Superior temporal gyrus (tissue), 1 donor: ENCODE results near the gene FAM222A.

Experiments
- DNase-seq: peaks from one replicate; pipeline ENCODE4 v3.0.0-alpha.2; 2016; ENCODE audit errors: extremely low spot score

FAM222A gene

GRCh38 chr12:109724321-109724892 lies 10.8 kb downstream of the FAM222A start:
- no peak for DNase-seq

DNA sequence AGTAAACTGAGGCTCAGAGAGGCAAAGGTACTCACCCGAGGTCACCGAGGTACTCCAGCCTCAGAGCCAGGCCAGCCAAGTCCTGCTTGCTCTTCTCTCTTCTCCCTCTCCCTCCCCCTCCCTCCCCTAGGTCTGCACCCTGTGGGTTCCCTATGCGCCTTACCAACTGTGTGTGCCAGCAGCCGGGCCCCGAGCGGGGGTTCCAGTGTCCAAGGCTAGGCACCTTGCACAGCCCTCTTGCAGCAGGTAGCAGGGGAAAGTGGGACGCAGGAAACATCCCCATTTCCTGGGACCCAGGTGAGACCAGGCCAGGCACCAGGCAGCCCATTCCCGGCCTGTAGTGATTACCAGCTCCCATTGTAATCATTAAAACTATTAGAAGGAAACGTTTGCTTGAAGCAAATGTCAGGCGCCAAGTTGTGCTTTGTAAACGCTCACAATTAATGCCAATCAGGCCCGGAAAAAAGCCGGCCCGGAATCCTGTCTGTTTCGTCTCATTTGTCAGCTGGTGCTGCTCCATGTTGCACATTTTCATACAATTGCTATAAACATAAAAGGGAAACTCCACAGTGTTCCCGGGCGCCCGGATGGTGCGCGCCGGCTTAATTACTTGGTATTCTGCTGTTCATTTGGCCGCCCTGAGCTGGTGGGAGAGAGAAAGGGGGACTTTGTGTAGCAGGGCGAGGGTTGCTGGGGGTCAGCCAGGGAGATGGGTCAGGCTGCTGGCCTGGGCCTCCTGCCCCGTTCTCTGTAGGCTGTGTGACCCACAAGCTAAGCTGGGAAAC lies 11.9 kb downstream of the FAM222A start:
- peak; percentile 86 for DNase-seq

- no peak for DNase-seq
These were observed 12.5 kb downstream of the FAM222A start for GRCh38 chr12:109726106-109726497.

GRCh38 chr12:109726511-109727038 lies 12.9 kb downstream of the FAM222A start:
- no peak for DNase-seq

DNA sequence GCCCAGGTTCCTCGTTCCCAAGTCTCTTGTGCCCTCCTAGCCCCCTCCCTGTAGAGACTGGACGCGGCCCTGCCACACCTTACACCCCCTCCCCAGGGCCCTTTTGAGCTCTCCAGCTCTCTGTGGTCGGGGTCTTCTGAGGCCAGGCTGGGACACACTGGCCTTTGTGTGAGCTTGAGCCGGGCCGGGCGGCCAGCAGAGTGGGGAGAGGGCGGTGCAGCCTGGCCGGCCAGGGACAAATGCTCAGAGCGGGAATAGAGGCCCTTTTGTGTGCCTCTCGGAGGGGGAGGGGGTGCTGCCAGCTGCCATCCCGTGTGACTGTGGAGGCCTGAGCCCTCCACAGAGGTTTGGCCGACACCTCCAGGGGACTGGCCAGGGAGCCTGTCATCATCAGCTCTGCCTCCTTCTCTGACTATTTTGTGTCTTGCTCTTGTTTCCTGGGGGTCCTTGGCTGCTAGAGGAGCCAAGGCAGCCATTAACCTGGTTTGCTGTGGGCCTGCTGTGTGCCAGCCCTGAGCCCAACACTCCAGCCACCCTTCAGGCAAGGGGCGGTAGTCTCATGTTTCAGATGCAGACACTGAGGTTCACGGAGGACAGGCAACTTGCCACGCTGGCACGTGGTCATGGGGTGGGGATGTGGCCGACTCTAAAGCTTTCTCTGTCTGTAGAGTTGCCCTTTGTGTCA lies 13.6 kb downstream of the FAM222A start:
- DNase-seq, result peak; percentile 94

GRCh38 chr12:109727746-109728726 lies 14.4 kb downstream of the FAM222A start:
- no peak for DNase-seq

DNA sequence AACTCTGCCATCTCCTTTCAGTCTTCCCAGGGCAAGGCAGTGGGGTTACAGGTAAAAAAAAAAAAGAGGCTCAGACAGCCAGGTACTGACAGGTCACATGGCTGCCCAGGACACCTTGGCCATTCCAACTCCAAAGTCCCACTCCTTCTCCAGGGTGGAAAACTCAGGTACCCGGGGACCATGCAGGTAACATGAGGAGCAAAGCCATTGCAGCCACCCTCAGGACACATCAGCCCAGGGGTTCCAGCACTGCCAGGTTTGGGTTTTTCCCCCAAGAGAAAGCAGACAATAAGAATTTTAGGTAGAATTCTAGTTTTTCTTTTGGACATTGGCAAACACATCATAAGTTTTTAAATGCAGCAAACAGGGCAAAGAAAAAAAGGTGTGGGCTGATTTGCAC lies 15.3 kb downstream of the FAM222A start:
- no peak for DNase-seq

DNA sequence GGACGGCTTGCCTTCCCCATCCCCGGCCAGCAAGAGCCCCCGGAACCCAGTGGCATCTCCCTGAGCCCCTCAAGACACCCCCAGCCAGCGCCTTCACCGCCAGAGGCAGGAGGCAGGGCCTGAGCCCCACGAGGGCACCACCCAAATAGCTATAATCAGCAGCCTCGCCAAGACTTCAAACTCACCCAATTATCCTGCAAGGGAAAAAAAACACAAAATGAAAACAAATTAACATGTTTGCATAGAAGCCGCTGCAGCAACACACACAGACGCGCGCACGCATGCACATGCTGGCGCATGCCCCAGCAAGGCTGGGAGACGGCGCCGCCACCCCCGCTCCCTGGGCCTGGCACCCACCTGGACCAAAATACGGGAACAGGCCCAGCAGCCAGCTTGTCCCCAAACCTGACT lies 15.8 kb downstream of the FAM222A start:
- no peak for DNase-seq

- no peak for DNase-seq
These were observed 16.2 kb downstream of the FAM222A start for GRCh38 chr12:109729801-109730200.

GRCh38 chr12:109730306-109731145 lies 16.9 kb downstream of the FAM222A start:
- no peak for DNase-seq

- DNase-seq, result no peak
These were observed 17.7 kb downstream of the FAM222A start for GRCh38 chr12:109731231-109731731.

DNA sequence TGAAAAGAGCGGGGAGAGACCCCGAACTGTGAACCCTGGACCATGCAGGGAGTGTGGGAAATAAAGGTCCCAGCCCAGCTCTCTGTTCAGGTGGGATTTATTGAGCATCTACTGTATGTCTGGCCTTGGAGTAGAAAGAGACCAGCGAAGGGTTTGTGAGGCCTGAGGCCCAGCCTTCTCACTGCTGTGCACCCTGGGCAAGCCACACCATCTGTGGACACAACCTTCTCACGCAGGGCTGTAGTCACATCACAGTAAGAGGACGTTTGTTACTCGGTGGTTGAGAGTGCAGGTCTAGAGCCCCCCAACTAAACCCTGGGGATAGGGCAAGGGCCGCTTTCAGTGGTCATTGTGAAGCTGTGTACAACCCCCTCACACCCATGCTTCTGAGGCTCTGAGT lies 18.2 kb downstream of the FAM222A start:
- DNase-seq, result no peak

- no peak for DNase-seq
These were observed 19.0 kb downstream of the FAM222A start for GRCh38 chr12:109732321-109733305.

DNA sequence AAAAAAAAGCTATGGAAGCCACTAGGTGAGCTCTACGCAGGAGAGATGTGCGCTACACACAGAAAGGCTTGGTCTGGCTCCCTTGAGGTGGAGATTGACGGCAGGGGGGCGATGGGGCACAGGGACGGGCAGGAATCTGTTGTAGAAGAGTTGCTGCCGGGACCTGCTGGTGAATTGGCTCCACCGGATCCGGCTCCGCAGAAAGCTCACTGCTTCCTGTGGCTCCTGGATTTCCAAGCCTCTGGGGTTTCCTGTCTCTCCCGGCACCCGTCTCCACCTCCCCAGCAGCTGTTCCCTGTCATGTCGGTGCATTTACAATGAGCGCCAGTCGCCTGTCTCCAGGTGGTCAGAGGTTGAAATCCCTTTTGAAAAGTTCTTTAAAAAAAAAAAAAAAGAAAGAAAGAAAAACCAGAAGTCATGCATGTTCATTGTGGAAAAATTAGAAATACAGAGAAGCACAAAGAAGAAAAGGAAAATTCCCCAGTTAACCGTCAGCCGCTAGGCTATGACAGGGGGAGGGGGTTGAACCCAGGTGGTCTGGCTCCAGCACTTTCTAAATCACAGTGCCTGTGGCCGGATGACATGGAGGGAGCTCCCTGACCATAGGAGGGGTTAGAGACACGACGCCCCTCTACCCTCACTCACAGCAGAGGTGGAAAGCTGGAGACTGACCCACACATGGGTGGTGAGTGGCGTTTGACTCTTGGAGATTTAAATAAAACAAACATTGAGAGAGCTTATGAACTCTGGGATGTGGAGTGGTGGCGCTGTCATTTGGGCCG lies 20.8 kb downstream of the FAM222A start:
- no peak for DNase-seq

DNA sequence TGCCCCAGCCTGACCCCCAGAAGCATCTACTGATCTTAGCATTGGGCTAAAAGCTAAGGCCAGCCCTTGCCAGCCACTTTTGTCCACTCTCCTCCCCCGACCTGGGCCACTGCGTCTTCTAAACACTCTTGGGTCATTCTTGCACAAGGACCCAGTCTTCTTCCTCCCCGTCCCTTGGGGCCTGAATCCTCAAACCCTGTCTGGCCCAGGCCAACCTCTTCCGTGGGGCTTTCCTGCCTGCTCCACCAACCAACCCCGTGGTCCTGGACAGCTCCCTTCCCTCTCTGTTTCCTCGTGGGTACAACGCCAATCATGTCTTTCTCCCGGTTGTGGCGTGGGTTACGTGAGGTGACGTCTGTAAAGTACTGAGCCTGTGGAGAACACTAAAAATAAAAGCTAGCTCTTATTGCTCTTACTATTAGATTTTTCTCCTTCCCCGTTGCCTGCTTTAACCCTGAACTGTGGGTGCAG lies 21.5 kb downstream of the FAM222A start:
- DNase-seq, result no peak

DNA sequence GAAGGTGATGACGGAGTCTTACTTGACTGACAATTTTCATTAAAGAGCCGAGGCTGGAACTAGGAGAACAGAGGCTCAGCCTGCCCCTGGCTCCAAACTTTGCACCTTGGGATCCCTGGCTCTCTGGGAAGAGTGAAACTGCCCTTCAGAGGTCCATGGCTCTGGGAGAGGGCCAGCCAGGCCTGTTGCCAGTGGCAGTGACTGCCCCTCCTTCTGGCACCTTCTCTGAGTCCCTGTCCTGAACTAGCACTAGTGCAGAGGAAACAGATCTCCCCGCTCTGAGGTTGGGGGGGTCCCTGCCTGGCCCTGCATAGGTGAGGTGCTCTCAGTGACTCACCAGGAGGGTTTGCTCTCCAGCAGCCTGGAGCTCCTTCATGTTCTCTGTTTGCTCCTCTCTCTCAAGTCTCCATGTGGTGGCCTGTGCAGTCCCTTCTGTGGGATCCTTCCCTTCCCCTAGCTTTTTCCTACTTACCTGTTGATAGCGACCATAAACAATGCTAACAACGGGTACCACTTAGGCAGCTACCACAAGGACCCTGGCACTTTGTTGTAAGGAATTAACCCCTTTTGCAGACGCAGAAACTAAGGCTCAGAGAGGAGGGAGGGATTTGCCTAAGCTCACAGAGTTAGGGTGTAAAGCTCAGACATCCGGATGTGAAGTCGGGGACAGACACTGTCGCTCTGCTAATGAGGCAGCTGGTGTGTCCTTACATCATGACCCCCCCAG lies 22.4 kb downstream of the FAM222A start:
- no peak for DNase-seq

DNA sequence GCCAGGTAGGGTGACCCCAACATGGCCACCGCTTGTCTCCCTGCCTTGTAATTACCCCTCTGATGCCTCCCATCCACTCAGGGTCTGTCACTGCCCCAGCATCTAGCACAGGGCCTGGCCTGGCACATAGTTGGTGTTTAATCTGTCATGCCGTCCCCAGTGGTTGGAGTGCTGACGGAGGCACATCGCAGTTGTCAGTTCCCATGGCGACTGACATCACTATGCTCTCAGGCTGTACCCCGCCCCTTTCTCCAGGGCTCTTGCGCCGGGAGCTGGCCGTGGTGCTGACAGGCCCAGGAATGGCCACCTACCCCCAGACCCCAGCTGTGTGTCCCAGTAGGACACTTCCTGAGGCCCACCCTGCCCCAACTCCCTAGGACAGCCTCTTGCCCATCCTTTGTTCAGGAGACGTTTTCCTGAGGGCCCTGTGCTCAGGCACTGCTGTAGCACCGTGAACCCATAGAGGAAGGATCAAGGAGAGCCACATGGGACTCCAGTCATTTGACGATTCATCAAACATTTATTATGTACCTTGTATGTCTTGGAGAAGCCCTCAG lies 23.0 kb downstream of the FAM222A start:
- no peak for DNase-seq
